ENCODE measurements around the gene APOF. TPM values are rescaled to one million over a fixed set of nuclear protein-coding genes. Genes with fewer than 3 reads are reported as not detected.
A peak's percentile ranks its signal among the peaks of the same experiment; 100 is the strongest.

APOF gene
- polyA plus RNA-seq, 2 of the 4 experiments (the other 2 are of a cell fraction): not detected

DNA sequence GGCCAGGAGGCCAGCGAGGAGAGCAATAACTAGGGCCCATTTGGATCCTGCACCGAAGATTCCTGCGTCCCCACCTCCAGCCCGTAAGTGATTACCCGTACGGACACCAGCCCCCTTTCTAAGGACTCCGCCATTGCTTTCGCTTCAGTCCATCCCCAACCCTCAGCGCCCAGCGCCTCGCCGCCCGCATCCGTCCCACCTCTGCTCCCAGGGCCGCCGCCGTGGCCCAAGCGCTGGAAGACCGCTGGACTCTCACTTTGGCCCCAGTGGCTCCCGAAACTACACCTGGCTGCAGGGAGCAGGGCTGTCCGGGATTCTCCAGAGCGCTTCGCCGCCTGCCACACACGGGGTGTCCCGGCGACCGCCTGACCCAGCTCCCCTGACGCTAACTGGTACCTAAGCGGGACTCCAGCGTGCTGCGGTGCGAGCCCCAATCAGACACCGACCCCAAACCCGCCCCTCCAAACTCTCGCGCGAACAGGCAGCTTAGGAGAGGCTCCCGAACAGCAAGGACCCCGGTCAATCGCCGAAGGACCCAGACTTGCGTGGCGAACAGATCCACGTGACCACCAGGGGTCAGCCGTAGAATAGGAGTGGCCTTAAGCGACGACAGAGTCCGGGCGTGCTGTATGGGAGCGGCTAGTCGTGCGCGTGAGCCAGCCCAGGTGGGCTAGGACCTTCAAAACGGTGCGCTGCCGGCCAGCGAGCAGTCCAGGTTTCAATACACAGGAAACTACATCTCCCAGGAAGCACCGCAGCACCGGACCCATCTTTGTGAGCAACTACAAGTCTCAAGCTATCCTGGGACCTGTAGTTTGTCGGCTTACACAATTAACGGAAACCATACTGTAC, 46.8 kb downstream of the APOF start, which contains the start of gene CNPY2 (continued):
- TF ChIP-seq RNF2 (IDR thresholded peaks at IDR 0.05; ENCODE audit: borderline replicate concordance, low read depth): no peak
- TF ChIP-seq JUN (IDR thresholded peaks at IDR 0.05): peak; percentile 74 to 84; a peak in 4 of 5 replicates
- TF ChIP-seq JUNB (IDR thresholded peaks at IDR 0.05): no peak
- TF ChIP-seq ESRRA (IDR thresholded peaks at IDR 0.05; ENCODE audit: borderline replicate concordance, low read length): no peak
- TF ChIP-seq MYC (IDR thresholded peaks at IDR 0.05; ENCODE audit: borderline replicate concordance, low read length): peak; percentile 20; the same call in 1 of the 2 replicates
- TF ChIP-seq ZC3H11A (IDR thresholded peaks at IDR 0.05): no peak
- TF ChIP-seq, protein P1, sequence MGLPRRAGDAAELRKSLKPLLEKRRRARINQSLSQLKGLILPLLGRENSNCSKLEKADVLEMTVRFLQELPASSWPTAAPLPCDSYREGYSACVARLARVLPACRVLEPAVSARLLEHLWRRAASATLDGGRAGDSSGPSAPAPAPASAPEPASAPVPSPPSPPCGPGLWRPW (IDR thresholded peaks at IDR 0.05): no peak
- TF ChIP-seq RFX5 (IDR thresholded peaks at IDR 0.05): no peak
- TF ChIP-seq POLR2AphosphoS2 (conservative IDR thresholded peaks at IDR 0.05; ENCODE audit: low read length): no peak
- TF ChIP-seq, protein P2, sequence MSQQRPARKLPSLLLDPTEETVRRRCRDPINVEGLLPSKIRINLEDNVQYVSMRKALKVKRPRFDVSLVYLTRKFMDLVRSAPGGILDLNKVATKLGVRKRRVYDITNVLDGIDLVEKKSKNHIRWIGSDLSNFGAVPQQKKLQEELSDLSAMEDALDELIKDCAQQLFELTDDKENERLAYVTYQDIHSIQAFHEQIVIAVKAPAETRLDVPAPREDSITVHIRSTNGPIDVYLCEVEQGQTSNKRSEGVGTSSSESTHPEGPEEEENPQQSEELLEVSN (IDR thresholded peaks at IDR 0.05; ENCODE audit: borderline replicate concordance, low read depth): peak; percentile 66; the same call in 1 of the 2 replicates
- no peak for TF ChIP-seq NR3C1 (IDR thresholded peaks at IDR 0.05)
- no peak for TF ChIP-seq HDAC2 (IDR thresholded peaks at IDR 0.05)
- no peak for TF ChIP-seq CBX8 (IDR thresholded peaks at IDR 0.05)
- no peak for TF ChIP-seq HEYL (CRISPR knock-in tag; IDR thresholded peaks at IDR 0.05)
- no peak for TF ChIP-seq CBX2 (IDR thresholded peaks at IDR 0.05; ENCODE audit: borderline replicate concordance, low read depth)
- no peak for TF ChIP-seq ZNF302 (CRISPR knock-in tag; IDR thresholded peaks at IDR 0.05)
- no peak for TF ChIP-seq KDM1A (IDR thresholded peaks at IDR 0.05; ENCODE audit: low read depth)
- no peak for TF ChIP-seq HOXB5 (CRISPR knock-in tag; IDR thresholded peaks at IDR 0.05)
- TF ChIP-seq, protein P3, sequence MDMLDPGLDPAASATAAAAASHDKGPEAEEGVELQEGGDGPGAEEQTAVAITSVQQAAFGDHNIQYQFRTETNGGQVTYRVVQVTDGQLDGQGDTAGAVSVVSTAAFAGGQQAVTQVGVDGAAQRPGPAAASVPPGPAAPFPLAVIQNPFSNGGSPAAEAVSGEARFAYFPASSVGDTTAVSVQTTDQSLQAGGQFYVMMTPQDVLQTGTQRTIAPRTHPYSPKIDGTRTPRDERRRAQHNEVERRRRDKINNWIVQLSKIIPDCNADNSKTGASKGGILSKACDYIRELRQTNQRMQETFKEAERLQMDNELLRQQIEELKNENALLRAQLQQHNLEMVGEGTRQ (IDR thresholded peaks at IDR 0.05): peak; percentile 91
- no peak; the same call in 1 of the 2 replicates for TF ChIP-seq NFE2L2 (conservative IDR thresholded peaks at IDR 0.05; ENCODE audit: low read length)
- TF ChIP-seq, protein P4, sequence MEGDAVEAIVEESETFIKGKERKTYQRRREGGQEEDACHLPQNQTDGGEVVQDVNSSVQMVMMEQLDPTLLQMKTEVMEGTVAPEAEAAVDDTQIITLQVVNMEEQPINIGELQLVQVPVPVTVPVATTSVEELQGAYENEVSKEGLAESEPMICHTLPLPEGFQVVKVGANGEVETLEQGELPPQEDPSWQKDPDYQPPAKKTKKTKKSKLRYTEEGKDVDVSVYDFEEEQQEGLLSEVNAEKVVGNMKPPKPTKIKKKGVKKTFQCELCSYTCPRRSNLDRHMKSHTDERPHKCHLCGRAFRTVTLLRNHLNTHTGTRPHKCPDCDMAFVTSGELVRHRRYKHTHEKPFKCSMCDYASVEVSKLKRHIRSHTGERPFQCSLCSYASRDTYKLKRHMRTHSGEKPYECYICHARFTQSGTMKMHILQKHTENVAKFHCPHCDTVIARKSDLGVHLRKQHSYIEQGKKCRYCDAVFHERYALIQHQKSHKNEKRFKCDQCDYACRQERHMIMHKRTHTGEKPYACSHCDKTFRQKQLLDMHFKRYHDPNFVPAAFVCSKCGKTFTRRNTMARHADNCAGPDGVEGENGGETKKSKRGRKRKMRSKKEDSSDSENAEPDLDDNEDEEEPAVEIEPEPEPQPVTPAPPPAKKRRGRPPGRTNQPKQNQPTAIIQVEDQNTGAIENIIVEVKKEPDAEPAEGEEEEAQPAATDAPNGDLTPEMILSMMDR (IDR thresholded peaks at IDR 0.05): no peak
- TF ChIP-seq EHMT2 (IDR thresholded peaks at IDR 0.05; ENCODE audit: low read depth): no peak
- TF ChIP-seq POLR2A (IDR thresholded peaks at IDR 0.05; ENCODE audit: low read length): peak; percentile 88
- TF ChIP-seq EHF (CRISPR knock-in tag; IDR thresholded peaks at IDR 0.05): no peak
- peak; percentile 79 for TF ChIP-seq NPAS2 (CRISPR knock-in tag; IDR thresholded peaks at IDR 0.05; ENCODE audit: borderline replicate concordance)
- no peak for TF ChIP-seq EP300 (IDR thresholded peaks at IDR 0.05)
- no peak for TF ChIP-seq TP53 (CRISPR knock-in tag; IDR thresholded peaks at IDR 0.05)
- 0 out of 2 replicates have a peak, but pooled peaks have one; percentile 34 for TF ChIP-seq GATA3 (IDR thresholded peaks at IDR 0.05; ENCODE audit: borderline replicate concordance)
- no peak for TF ChIP-seq RARB (CRISPR knock-in tag; IDR thresholded peaks at IDR 0.05)
- no peak for TF ChIP-seq FOSL2 (IDR thresholded peaks at IDR 0.05)
- TF ChIP-seq FOSL2 (CRISPR knock-in tag; IDR thresholded peaks at IDR 0.05): no peak
- TF ChIP-seq, protein P5, sequence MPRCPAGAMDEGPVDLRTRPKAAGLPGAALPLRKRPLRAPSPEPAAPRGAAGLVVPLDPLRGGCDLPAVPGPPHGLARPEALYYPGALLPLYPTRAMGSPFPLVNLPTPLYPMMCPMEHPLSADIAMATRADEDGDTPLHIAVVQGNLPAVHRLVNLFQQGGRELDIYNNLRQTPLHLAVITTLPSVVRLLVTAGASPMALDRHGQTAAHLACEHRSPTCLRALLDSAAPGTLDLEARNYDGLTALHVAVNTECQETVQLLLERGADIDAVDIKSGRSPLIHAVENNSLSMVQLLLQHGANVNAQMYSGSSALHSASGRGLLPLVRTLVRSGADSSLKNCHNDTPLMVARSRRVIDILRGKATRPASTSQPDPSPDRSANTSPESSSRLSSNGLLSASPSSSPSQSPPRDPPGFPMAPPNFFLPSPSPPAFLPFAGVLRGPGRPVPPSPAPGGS (IDR thresholded peaks at IDR 0.05): peak; percentile 36; the same call in 1 of the 3 replicates
